CD4-positive, alpha-beta T cell treated with Interleukin-2 at 100 ng/mL for 4 hours (primary cell): ENCODE measurements around the gene SCAI.
"Not testable (repeated sequence)": the region's sequence is repeated elsewhere in the genome, so short reads cannot be mapped to it uniquely, and the experiment has no call there.

ENCODE experiments used
- DNase-seq: peaks from one replicate; pipeline ENCODE4 v3.0.0-alpha.2; 2020; ENCODE audit warnings: low spot score

Gene SCAI

GRCh38 chr9:125106285-125106893 is 36.9 kb downstream of the SCAI start:
- DNase-seq, result no peak

GRCh38 chr9:125103770-125104460 is 39.4 kb downstream of the SCAI start:
- DNase-seq, result no peak

- DNase-seq, result no peak
Measured at GRCh38 chr9:125103021-125103420, 40.3 kb downstream of the SCAI start.

GRCh38 chr9:125100822-125101221 is 42.5 kb downstream of the SCAI start:
- DNase-seq, result no peak

- no peak for DNase-seq
Measured at GRCh38 chr9:125099816-125100215, 43.5 kb downstream of the SCAI start.

GRCh38 chr9:125095821-125096443 is 47.4 kb downstream of the SCAI start:
- no peak for DNase-seq

- DNase-seq, result no peak
Measured at GRCh38 chr9:125091121-125091520, 52.2 kb downstream of the SCAI start.

- DNase-seq, result no peak
Measured at GRCh38 chr9:125089331-125089730, 54.0 kb downstream of the SCAI start.

GRCh38 chr9:125088752-125089151 is 54.6 kb downstream of the SCAI start:
- no peak for DNase-seq

- no peak for DNase-seq
Measured at GRCh38 chr9:125085703-125086477, 57.4 kb downstream of the SCAI start.

GRCh38 chr9:125082197-125082596 is 61.1 kb downstream of the SCAI start:
- not testable (repeated sequence) for DNase-seq

- DNase-seq, result not testable (repeated sequence)
Measured at GRCh38 chr9:125080797-125081196, 62.5 kb downstream of the SCAI start.

GRCh38 chr9:125079931-125080330 is 63.4 kb downstream of the SCAI start:
- DNase-seq, result no peak

- DNase-seq, result no peak
Measured at GRCh38 chr9:125075997-125076396, 67.3 kb downstream of the SCAI start.

- no peak for DNase-seq
Measured at GRCh38 chr9:125074976-125075375, 68.4 kb downstream of the SCAI start.

GRCh38 chr9:125066839-125067619 is 76.3 kb downstream of the SCAI start:
- DNase-seq, result no peak

GRCh38 chr9:125061391-125061790 is 81.9 kb downstream of the SCAI start:
- no peak for DNase-seq

GRCh38 chr9:125049212-125050049 is 93.9 kb downstream of the SCAI start:
- DNase-seq, result no peak

- no peak for DNase-seq
Measured at GRCh38 chr9:125043631-125044030, 99.7 kb downstream of the SCAI start.

GRCh38 chr9:125043148-125043547 is 100.2 kb downstream of the SCAI start:
- no peak for DNase-seq

GRCh38 chr9:125038166-125038565 is 105.2 kb downstream of the SCAI start:
- DNase-seq, result no peak
